Measurements from ENCODE around the gene ATP5PO. TPM values are rescaled to one million over a fixed set of nuclear protein-coding genes. Genes with fewer than 3 reads are reported as not detected.
"Not testable (repeated sequence)": the region's sequence is repeated elsewhere in the genome, so short reads cannot be mapped to it uniquely, and the experiment has no call there.

The ATP5PO gene
- total RNA-seq, 1 donor, result 114 TPM

DNA sequence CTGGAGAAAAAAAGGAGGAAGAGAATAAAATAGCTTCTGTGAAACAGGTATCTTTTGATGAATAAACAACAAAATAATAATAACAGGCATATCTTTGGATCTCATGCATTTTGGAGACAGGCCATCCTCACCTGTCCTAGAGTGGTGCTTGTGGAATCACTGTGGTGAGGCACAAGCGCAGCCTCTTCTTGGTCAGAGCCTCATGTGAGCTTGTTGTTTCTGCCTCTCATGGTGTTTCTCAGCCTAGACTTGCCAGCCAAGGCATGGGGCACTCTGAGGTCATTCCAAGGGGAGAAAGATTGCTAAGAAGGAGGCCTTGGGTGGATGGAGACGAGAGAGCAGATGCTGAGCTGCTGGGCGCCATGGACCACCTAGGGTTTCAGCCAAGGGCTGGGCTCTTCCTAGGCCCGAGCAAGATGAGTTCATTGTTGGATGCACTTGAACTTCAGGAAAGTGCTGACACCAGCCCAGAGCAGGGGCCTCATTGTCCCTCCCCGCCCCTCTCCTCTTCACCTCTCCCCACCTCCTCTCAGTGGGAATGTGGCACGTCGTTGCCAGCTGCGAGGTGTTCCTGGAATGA, 49.5 kb downstream of the ATP5PO start:
- TF ChIP-seq, protein P1, sequence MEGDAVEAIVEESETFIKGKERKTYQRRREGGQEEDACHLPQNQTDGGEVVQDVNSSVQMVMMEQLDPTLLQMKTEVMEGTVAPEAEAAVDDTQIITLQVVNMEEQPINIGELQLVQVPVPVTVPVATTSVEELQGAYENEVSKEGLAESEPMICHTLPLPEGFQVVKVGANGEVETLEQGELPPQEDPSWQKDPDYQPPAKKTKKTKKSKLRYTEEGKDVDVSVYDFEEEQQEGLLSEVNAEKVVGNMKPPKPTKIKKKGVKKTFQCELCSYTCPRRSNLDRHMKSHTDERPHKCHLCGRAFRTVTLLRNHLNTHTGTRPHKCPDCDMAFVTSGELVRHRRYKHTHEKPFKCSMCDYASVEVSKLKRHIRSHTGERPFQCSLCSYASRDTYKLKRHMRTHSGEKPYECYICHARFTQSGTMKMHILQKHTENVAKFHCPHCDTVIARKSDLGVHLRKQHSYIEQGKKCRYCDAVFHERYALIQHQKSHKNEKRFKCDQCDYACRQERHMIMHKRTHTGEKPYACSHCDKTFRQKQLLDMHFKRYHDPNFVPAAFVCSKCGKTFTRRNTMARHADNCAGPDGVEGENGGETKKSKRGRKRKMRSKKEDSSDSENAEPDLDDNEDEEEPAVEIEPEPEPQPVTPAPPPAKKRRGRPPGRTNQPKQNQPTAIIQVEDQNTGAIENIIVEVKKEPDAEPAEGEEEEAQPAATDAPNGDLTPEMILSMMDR (IDR thresholded peaks at IDR 0.05; ENCODE audit: insufficient read depth, low read depth, low read length), result no peak
- no peak overlapping the region for H3K4me3 ChIP-seq (ENCODE audit: low read depth, low read length)
- DNase-seq (ENCODE audit: low read depth), result no peak

DNA sequence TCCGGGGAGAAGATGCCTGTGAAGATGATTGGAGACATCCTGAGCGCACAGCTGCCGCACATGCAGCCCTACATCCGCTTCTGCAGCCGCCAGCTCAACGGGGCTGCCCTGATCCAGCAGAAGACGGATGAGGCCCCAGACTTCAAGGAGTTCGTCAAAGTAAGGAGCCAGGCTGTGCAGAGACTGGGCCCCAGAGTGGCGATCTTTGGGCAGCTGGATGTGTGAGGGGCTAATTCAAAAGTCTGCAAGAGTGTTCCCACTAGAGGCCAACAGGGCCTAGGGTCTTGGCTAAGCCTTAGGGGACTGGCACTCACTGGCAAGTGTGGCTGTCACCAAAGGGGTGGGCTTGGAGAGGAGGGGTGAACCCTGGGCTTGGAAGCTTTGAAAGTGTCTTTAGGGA, 50.4 kb downstream of the ATP5PO start:
- H3K4me3 ChIP-seq (ENCODE audit: low read depth, low read length), result no peak overlapping the region
- TF ChIP-seq, protein P1 (IDR thresholded peaks at IDR 0.05; ENCODE audit: insufficient read depth, low read depth, low read length), result no peak
- no peak for DNase-seq (ENCODE audit: low read depth)

DNA sequence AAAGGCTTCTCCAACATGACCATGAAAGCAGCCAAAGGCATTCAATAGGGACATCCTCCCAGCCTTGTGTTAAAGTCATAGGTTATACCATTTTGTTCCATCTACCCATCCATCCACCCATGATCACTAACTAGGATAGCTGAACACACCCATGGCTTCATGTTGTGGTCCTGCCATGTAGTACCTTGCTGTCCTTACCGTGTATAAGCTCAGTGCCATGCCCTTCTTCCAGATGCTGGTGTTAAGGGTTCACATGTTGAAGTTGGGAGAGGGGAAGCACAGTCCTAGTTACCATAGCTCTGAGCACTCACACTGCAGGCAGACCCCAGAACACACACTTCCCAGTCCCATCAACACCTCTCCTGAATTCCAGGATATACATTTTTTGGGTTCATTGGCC, 51.5 kb downstream of the ATP5PO start:
- DNase-seq (ENCODE audit: low read depth), result no peak
- TF ChIP-seq, protein P1 (IDR thresholded peaks at IDR 0.05; ENCODE audit: insufficient read depth, low read depth, low read length), result no peak

DNA sequence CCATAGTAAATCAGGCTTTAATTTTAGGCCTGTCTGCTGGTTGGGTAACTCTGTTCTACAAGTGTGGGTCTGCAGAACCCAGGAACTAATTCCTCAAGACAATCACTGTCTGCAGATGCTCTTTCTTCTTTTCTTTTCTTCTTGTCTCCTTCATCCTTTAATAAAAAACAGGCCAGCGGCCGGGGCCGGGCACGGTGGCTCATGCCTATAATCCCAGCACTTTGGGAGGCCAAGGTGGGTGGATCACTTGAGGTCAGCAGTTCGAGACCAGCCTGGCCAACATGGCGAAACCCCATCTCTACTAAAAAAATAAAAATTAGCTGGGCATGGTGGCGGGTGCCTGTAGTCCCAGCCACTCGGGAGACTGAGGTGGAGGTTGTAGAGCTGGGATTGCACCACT, 52.4 kb downstream of the ATP5PO start:
- not testable (repeated sequence) for H3K4me3 ChIP-seq (ENCODE audit: low read depth, low read length); DNase-seq (ENCODE audit: low read depth)

More for the DNA sequence above, 51.5 kb downstream of the ATP5PO start:
- no peak overlapping the region for H3K4me3 ChIP-seq (ENCODE audit: low read depth, low read length)

DNA sequence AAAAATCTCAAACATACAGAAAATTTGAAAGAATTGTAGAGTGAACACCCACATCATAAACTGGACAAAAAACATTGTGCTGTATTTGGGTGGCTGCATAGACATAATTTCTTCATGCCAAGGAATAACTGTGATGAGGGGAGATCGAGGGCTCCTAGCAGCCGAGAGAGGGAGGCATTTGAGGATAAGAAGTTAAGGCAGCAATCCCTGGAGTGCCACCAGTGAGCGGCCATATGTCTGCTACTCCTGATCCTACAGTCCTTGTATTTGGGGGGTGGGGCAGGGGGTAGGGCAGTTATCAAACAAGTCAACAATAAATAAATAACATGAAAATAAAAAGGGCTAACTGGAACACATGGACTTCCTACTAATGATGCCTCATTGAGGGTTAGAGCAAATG, 54.5 kb downstream of the ATP5PO start:
- no peak overlapping the region for H3K4me3 ChIP-seq (ENCODE audit: low read depth, low read length)
- TF ChIP-seq, protein P1 (IDR thresholded peaks at IDR 0.05; ENCODE audit: insufficient read depth, low read depth, low read length), result no peak
- no peak for DNase-seq (ENCODE audit: low read depth)

DNA sequence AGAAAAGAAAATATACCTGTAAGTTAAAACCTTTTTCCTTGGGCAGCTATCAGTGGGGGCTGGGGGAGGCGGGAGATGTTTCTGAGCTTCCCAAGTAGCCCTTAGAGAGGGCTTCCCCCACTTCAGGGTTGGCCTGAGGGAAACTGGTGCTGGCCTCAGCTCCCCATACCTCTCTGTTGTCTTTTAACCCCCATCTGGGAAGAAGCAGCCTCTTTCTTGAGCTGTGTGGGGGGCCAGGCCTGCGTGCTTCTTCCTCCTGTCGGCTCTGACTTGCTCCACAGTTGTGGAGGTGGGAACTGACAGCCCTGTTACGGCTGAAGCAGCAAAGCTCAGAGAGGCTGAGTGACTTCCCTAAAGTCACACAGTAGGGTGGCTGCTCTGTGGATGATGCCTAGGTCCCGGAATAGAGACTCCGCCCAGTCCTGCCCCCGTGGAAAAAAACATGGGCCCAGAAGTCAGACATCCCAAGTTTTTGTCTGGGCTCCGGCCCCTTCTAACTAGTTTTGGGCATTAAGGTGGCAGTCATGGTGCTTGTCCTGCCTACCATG, 55.2 kb downstream of the ATP5PO start:
- no peak for DNase-seq (ENCODE audit: low read depth)
- no peak overlapping the region for H3K4me3 ChIP-seq (ENCODE audit: low read depth, low read length)
- TF ChIP-seq, protein P1 (IDR thresholded peaks at IDR 0.05; ENCODE audit: insufficient read depth, low read depth, low read length), result no peak

DNA sequence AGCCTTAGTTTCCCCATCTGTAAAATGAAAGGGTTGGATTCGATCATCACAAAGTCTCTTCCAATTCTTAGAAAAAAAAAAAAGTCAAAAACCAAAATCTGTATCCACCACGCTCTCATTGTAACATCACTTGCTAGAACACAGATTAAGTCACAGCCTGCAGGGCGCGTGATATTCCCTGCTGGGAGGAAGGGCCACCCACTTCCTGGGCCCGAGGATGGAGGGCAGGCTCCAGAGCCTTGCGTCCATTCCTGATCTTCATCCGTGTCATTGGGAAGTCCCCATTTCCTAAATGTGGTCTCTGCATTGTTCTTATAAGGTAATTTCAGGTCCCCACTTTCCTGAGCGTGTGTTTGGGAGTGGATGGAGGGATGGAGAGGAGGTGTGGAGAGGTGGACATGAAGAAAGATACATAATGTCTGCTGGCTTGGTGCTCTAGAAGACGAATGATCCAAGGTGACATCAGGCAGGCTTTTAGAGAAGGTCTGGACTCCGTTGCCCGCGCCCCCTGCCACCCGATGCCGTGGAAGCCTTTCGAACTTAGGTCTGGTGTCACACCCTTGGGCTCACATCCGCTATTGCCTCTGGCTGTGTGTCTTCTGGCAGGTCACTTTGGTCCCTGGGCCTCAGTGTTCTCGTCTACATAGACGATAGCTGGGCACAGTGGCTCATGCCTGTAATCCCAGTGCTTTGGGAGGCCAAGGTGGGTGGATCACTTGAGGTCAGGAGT, 56.1 kb downstream of the ATP5PO start:
- DNase-seq (ENCODE audit: low read depth), result no peak
- H3K4me3 ChIP-seq (ENCODE audit: low read depth, low read length), result no peak overlapping the region
- TF ChIP-seq, protein P1 (IDR thresholded peaks at IDR 0.05; ENCODE audit: insufficient read depth, low read depth, low read length), result no peak
